Motor neuron (in vitro differentiated cells): ENCODE data around the gene DOCK10. TPM values are rescaled to one million over a fixed set of nuclear protein-coding genes. Genes with fewer than 3 reads are reported as not detected.

Experiments
- ATAC-seq, 8 experiments: fragments of 200-7000 bp; cut with Tn5 transposase; replicated peaks in 6 of 8; 2 replicates each; pipeline ENCODE4 v1.8.0; 2021; ENCODE audit warnings: mild to moderate bottlenecking in 8 of 8, moderate library complexity in 8 of 8
- H3K27ac ChIP-seq, 2 donors: fragments of 250-450 bp; sonication (Bioruptor Pico); 2 replicates each; pipeline ENCODE4 v1.9.0; 2021; ENCODE audit warnings: antibody characterized with exemption in 2 of 2, mild to moderate bottlenecking in 2 of 2, moderate library complexity in 1 of 2
- H3K4me1 ChIP-seq, 2 donors: fragments of 250-450 bp; sonication (Bioruptor Pico); replicated peaks in 1 of 2; 2 replicates each; pipeline ENCODE4 v1.6.1; 2021; ENCODE audit warnings: antibody characterized with exemption in 2 of 2, mild to moderate bottlenecking in 2 of 2, moderate library complexity in 1 of 2
- H3K4me3 ChIP-seq, 5 donors: fragments of 250-450 bp; sonication (Bioruptor Pico); 2 replicates each; pipeline ENCODE4 v1.9.0; 2021; ENCODE audit warnings: antibody characterized with exemption in 5 of 5, mild to moderate bottlenecking in 5 of 5, moderate library complexity in 4 of 5
- WGBS, 10 experiments: fragments of 450-650 bp; shearing (Covaris generic); methylation state at CpG; one replicate each; pipeline ENCODE4 v1.0.0; 2022; 5-methylcytosine and 5-hydroxymethylcytosine counted together
- in situ Hi-C, 9 experiments: fragments of 400-800 bp; cut with MboI; loops; one replicate each; pipeline ENCODE4 v1.15.0; 2021; ENCODE audit warnings: low sequenced_read_pairs in 9 of 9, low pct_unique_long_range_greater_than_20kb in 2 of 9; ENCODE audit not compliant: unreplicated experiment in 9 of 9
- total RNA-seq, 8 experiments: library from RNA; unstranded; fragments of 300-600 nt; gene quantifications; 2 replicates each; pipeline versions ENCODE4 v1.2.3 to v1.2.4, GENCODE V29; 2022

The DOCK10 gene
- total RNA-seq, 8 experiments from 2014 or later, result 1.7 to 151 (median 5.2) TPM

DNA sequence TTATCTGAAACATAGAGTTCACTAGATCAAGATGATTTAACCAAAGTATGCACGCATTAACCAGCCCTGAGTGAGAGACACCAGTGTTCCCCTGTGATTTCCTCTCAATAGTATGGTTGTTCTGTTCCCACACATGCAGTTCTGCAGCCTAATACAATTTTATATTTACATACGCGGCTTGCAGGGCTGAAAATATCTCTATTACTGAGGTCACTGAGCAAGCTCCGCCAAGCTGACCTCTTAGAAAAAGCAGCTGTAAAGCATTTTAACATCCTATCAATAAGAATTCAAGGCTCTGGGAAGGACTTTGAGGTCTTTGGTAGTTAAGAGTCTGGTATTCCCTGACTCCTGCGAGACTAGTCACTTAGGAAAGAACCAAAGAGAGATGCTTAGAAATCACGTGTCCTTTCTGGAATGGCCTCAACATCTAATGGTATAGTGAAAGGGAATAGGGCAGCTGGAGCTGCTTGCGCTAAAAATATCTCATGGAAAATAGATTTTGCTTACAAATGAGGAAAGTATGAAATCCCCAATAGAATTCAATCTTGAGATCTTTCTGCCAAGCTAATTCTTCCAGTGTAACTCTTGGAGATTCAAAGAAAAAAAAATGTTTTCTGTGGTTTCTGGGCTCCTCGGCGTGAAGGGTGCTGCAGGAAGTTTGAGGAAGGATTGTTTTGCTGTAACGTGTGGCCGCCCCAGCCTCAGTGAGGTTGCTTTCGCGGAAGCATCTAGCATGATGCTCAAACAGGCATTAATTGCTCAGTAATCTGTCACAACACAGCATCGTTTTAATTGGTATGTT lies 59.2 kb downstream of the DOCK10 start:
- 2 to 87% (median 69%) methylated on average over 3 to 13 of the region's 14 CpGs for WGBS, 10 experiments
- no peak overlapping the region for H3K27ac ChIP-seq
- in situ Hi-C loops, result loop anchor here in 1 of 9 experiments (25.0 kb wide), 1 partner anchor 646 kb away; no protein-coding TSS in a partner anchor

DNA sequence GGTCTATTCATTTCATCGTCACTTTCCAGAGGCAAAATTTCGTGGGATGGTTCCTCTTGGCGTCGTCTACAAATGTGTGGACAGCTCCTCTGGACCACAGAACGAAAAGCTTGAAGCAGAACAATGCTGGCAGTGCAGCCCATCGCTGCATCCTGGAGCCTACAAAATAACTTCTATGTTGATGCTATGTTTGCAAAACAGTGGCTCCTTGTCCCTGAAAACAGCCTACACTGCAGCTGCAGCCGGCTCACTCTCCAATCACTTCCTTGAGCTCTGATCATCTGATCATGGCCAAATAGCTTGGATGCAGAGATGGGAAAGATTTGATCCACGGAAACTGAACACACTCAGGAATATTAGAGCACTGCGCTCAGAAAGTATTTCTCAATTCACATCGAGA lies 60.0 kb downstream of the DOCK10 start:
- no peak overlapping the region for H3K27ac ChIP-seq
- ATAC-seq, result peak in 2 of 8 experiments; percentile 22 to 30

More for the DNA sequence above, 59.2 kb downstream of the DOCK10 start:
- peaks cover 22 to 25% of the 10 kb centered on the region in 2 donors for H3K4me1 ChIP-seq
- no peak overlapping the region for H3K4me3 ChIP-seq
- ATAC-seq, result peak; percentile 30 to 89 (median 80)

DNA sequence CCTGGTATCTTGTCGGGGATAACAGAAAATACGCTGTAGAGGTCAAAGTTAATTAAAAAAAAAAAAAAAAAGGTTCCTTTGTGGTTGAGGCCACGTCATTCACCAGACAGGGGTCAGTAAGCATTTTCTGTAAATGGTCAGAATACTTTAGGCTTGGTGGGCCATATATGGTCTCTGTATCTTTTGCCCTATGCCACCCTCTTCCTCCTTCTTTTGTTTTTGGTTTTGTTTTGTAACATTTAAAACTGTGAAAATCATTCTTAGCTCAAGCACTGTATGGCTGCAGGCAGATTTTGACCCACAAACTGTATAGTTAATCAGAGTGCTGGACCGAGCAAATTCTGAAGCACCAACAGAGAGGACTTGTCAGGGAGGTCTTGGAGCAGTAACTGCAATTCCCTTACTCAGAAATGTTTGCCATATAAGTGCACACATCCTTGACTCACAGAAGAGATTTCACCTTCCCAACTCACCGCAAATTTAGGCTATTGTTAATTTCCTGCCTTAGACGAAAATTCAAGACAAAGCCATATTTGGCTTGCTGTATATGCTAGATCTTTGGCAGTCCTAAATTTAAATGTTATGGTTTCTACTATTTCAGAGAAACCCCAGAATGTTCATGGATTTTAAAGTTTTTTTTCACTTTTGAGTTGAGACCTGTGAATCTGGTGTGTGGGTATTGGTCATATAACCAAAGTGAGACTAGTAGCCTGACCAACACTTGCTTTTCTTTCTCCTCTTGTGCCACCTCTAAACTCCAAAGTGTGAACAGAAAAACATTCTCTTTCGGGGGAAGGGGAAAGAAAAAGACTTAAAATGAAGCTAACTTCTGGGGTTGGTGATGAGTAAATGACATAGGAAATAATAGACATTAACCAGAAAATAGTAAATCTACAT lies 65.4 kb downstream of the DOCK10 start:
- WGBS, 10 experiments, result 70 to 100% (median 94%) methylated on average over 3 to 7 of the region's 7 CpGs
- ATAC-seq, result no peak
- in situ Hi-C loops, result loop anchor here in 1 of 9 experiments (25.0 kb wide), 1 partner anchor 640 kb away; no protein-coding TSS in a partner anchor
- H3K4me1 ChIP-seq, result peaks cover 0 to 3% of the 10 kb centered on the region in 2 donors
- H3K27ac ChIP-seq, result no peak overlapping the region
- H3K4me3 ChIP-seq, result no peak overlapping the region

More for the DNA sequence above, 60.0 kb downstream of the DOCK10 start:
- WGBS, 10 experiments, result 3 to 98% (median 88%) methylated on average over 4 to 10 of the region's 10 CpGs; no CpG with 5 or more reads in 1 of the 10 experiments
- in situ Hi-C loops, result loop anchor here in 1 of 9 experiments (25.0 kb wide), 1 partner anchor 645 kb away; no protein-coding TSS in a partner anchor
- peaks cover 22 to 25% of the 10 kb centered on the region in 2 donors for H3K4me1 ChIP-seq
- H3K4me3 ChIP-seq, result no peak overlapping the region

DNA sequence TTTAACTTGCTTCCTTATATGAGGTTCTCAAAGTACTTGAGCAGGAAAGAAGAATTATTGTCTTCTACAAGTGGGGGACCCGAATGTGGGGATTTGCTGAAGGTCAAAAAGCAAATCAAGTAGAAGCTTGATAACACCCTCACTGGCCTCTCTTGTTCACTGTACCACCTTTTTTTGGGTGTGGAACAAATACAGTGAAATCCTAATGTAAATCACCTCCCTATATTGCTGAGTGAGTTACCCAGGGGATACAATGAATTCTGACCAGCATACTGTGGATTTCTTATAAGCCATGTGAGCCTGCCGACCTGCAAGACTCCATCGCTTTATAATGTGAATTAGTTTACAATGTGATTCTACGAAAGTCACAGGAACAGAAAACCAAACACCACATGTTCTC lies 66.5 kb downstream of the DOCK10 start:
- Histone ChIP-seq H3K27ac (no peak overlapping the region), H3K4me1 (peaks cover 0 to 3% of the 10 kb centered on the region in 2 donors), H3K4me3 (no peak overlapping the region)
- peak in 2 of 8 experiments; percentile 50 to 56 for ATAC-seq
- in situ Hi-C loops, result loop anchor here in 1 of 9 experiments (25.0 kb wide), 1 partner anchor 638 kb away; no protein-coding TSS in a partner anchor
- 50 to 100% (median 77%) methylated on average over 1 to 4 of the region's 4 CpGs; no CpG with 5 or more reads in 4 of the 10 experiments for WGBS, 10 experiments

DNA sequence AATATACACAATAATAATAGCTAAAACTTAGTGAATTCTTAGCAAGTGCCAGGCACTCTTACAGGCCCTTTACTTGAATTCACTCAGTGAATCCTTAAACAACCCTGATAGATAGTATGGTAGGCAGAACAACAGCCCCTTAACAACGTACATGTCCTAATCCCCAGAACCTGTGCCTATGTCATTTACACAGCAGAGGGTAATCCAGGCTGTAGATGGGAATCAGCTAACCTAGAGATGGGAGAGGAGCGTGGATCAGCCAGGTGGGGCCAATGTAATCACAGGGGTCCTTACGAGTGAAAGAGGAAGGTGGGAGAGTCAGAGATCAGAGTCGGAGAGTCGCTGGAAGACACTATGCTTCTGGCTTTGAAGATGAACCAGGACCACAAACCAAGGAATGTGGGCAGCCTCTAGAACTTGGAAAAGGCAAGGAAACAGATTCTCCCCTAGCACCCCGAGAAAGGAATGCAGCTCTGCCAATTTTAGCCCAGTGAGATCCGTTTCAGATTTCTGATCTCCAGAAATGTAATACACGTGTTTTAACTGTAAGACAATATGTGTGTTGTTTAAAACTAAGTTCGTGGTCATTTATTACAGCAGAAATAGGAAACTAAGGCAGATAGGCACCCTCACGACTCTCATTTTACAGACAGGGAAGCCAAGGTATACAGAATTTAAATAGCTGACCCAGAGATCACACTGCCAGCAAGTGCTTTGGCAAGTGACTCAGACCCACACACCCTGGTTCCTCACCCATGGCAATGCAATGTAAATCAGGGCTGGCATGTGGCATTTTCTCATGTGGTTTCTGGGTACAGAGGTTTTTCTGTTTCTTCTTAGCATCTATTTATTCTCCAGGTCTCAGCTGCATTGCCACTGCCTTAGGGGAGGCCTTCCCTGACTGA lies 68.9 kb downstream of the DOCK10 start:
- peak in 4 of 8 experiments; percentile 41 to 65 (median 54) for ATAC-seq
- in situ Hi-C loops, result no loop called here
- H3K4me1 ChIP-seq, result peaks cover 0 to 3% of the 10 kb centered on the region in 2 donors
- 28 to 88% (median 72%) methylated on average over 1 to 10 of the region's 10 CpGs for WGBS, 10 experiments
- no peak overlapping the region for H3K27ac ChIP-seq
- no peak overlapping the region for H3K4me3 ChIP-seq

DNA sequence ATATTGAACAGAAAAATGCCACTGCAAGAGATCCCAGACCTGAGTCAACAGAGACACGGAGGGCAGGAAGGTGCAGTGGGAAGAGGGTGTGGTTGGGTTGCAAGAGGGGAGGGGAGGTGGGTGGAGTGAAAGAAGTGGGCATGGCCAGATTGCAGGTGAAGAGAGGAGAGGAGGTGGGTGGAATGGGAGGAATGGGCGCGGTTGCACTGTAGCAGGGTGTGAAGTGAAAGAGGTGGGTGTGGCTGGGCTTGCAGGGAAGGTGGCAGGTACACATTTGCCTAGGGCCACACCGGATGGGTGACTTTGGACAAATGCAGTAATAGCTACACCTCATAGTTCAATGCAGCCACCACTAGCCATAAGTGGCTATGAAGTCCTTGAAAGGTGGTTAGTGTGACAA lies 71.1 kb downstream of the DOCK10 start:
- in situ Hi-C loops, result no loop called here
- 89 to 100% (median 100%) methylated on average over 1 to 3 of the region's 4 CpGs; no CpG with 5 or more reads in 7 of the 10 experiments for WGBS, 10 experiments
- Histone ChIP-seq H3K4me3 (no peak overlapping the region), H3K4me1 (peaks cover 0 to 3% of the 10 kb centered on the region in 2 donors), H3K27ac (no peak overlapping the region)
- no peak for ATAC-seq

DNA sequence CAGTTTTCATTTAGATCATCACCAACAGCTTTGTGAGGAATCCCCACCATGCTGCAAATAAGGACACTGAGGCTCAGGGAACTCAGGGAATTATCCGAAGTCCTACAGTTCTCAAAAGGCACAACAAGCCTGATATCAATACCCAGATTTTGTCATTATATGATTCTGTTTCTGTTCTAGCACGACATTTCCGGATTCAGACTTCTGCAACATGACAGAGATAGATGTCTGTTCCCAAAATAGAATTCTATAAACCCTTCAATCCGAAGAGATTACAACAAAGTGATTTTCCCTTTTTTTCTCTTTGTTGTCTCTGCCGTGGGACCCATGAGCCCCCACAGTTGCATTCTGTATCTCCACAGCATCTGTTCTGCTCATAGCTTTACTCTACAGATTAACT lies 72.0 kb downstream of the DOCK10 start:
- 62 to 100% (median 91%) methylated on average over 2 to 5 of the region's 5 CpGs for WGBS, 10 experiments
- in situ Hi-C loops, result no loop called here
- no peak for ATAC-seq
- H3K4me1 ChIP-seq, result no peaks in the 10 kb centered on the region
- no peak overlapping the region for H3K4me3 ChIP-seq
- H3K27ac ChIP-seq, result no peak overlapping the region

DNA sequence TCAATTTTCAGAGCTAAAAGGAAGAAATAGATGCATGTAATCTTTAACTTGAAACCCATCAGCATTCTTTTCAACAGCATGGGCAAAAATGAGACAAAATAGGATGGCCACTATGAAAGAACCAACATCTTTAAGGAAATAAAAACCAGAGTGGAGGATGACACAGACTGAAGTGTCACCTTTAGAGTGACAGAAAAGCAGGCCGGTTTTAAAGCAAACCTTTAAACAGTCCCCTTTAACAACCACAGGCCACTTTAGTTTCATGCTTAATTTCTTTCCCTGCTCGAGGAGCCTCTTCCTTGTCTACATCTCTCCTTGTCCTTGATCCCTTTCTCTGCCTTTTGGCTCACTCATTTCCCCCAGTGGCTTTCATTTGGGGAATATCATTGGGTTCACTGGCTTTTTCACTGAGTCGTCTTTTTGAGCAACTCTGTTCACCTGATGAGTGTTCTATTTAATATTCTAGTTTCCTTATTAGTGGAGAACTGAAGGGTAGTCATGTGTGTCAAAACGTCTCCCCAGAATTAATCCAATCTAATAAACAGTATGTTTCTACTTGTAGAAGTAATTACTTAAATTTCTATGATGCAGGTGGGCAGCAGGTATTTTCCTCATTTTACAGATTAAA lies 72.5 kb downstream of the DOCK10 start:
- Histone ChIP-seq H3K27ac (no peak overlapping the region), H3K4me3 (no peak overlapping the region), H3K4me1 (no peaks in the 10 kb centered on the region)
- 37 to 100% (median 71%) methylated on average over 1 to 4 of the region's 4 CpGs for WGBS, 10 experiments
- in situ Hi-C loops, result no loop called here
- no peak for ATAC-seq

DNA sequence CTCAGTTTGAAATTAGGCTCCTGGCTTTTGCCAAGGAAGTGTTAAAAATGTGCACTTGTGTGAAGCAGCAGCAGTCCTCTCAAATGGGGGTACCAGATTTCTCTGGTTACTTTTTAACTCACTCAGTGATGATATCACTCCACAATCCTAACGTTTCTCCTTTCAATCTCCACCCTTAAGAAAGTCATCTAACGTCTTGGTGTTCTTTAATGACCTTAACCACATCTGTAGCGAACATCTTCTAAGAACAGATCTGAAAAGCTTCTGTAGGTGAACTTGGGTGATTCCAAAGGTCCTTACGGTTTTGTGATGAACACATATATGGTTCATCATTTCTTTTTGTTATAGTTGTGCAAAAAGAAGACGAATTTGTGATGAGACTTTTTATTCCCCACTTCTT lies 73.2 kb downstream of the DOCK10 start:
- Histone ChIP-seq H3K4me1 (no peaks in the 10 kb centered on the region), H3K27ac (no peak overlapping the region), H3K4me3 (no peak overlapping the region)
- no peak for ATAC-seq
- 69 to 92% (median 83%) methylated on average over 1 to 5 of the region's 5 CpGs; no CpG with 5 or more reads in 1 of the 10 experiments for WGBS, 10 experiments
- in situ Hi-C loops, result no loop called here

DNA sequence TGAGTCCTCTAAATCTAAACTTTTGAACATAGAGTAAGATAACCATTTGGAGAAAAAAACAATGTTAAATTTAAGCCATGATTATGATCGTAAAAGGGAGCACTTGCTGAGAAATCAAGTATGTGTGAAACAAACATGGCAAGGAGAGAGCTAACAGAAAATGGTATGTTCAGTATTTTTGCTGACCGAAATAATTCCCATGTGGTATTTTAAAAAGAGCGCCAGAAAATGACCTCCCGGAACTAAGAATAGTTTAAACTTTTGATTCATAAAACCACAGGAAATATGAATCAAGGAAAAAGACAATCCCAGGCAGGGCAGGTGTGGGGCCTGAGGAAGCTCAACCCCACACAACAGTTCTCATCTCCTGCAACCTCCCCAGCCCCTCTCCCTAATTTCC lies 74.2 kb downstream of the DOCK10 start:
- WGBS, 10 experiments, result 41 to 95% (median 90%) methylated on average over 2 to 4 of the region's 4 CpGs
- ATAC-seq, result no peak
- in situ Hi-C loops, result no loop called here

DNA sequence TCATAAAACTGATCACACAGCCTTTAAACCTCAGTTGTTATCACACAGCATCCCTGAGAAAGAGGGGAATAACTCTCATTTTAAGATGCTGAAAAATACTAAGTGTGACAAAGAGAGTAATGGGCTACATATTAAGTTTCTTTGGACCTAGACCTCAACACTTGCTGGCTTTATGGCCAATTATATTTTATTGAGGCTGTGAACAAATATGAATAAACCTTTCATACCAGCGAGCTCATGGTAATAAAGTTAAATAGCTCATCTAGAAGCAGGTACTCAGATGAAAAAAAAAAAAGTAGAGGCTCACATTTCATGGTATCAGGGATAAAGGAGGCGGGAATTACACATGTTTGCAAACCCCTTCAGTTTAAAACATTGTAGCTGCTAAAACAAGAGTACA lies 75.7 kb downstream of the DOCK10 start:
- in situ Hi-C loops, result no loop called here
- Histone ChIP-seq H3K27ac (no peak overlapping the region), H3K4me3 (no peak overlapping the region), H3K4me1 (no peaks in the 10 kb centered on the region)
- ATAC-seq, result no peak
- 67 to 100% (median 100%) methylated on average over 1 to 2 of the region's 2 CpGs; no CpG with 5 or more reads in 2 of the 10 experiments for WGBS, 10 experiments

More for the DNA sequence above, 74.2 kb downstream of the DOCK10 start:
- Histone ChIP-seq H3K27ac (no peak overlapping the region), H3K4me3 (no peak overlapping the region), H3K4me1 (no peaks in the 10 kb centered on the region)

DNA sequence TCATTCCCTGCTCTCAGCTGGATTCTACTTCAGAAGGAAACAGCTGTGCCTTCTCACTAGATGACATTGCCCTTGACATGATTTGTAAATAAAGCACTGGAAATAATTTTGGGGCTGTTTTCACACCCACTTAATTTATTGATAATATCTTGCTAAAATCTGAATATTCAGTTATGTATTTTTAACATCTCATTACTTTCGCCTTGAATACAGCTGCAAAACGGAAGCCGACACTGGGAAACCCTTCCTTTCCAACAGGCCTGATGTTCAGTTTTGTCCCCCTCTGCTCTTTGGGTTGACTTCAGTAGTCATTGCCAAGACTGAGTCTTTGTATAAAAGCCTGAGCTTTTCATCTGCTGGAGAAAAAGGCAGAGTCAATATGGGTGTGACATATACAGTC lies 82.7 kb downstream of the DOCK10 start:
- peak in 1 of 8 experiments; percentile 34 for ATAC-seq
- H3K27ac ChIP-seq, result no peak overlapping the region
- no peak overlapping the region for H3K4me3 ChIP-seq
- H3K4me1 ChIP-seq, result peaks cover 0 to 11% of the 10 kb centered on the region in 2 donors
- 26 to 100% (median 93%) methylated on average over 2 to 3 of the region's 3 CpGs; no CpG with 5 or more reads in 1 of the 10 experiments for WGBS, 10 experiments
- in situ Hi-C loops, result no loop called here
